ENCODE data around the gene MARCHF5. TPM values are rescaled to one million over a fixed set of nuclear protein-coding genes. Genes with fewer than 3 reads are reported as not detected.
"Not testable (repeated sequence)": the region's sequence is repeated elsewhere in the genome, so short reads cannot be mapped to it uniquely, and the experiment has no call there.

Gene MARCHF5
- total RNA-seq, 1 donor from 2014 or later, result 10.4 TPM

GRCh38 chr10:92381543-92381954, 90.6 kb downstream of the MARCHF5 start:
- H3K36me3 ChIP-seq (ENCODE audit: control insufficient read depth in 3 of 3, insufficient read depth in 3 of 3, low read length in 3 of 3), result no peaks in the 10 kb centered on the region
- H3K27me3 ChIP-seq (ENCODE audit: control insufficient read depth in 3 of 3, insufficient read depth in 3 of 3, low read length in 3 of 3), result no peaks in the 10 kb centered on the region
- no peak overlapping the region for H3K9ac ChIP-seq (ENCODE audit: low read depth in 1 of 3, low read length in 3 of 3)
- H3K27ac ChIP-seq (ENCODE audit: low read depth, low read length), result no peak overlapping the region
- H3K4me1 ChIP-seq (ENCODE audit: control insufficient read depth in 3 of 3, insufficient read depth in 3 of 3, low read length in 3 of 3), result no peaks in the 10 kb centered on the region
- H3K4me3 ChIP-seq (ENCODE audit: low read length in 3 of 3), result no peak overlapping the region
- no peaks in the 10 kb centered on the region for H3K9me3 ChIP-seq (ENCODE audit: control insufficient read depth in 3 of 3, low read length in 3 of 3)

DNA sequence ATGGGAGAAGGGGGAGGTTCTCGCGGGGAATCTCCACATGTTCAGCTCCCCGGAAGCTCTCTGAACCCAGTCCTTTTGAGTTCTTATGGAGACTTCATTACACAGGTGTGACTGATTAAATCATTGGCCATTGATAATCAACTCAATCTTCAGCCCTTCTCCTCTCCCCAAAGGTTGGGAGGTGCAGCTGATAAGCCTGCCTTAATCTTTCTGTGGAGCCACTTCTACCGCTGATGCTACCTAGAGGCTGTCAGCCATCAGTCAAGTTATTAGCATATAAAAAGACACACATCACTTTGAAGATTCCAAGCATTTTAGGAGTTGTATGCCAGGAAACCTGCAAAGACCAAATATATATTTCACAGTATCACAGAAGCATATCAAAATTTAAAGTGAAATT, 91.7 kb downstream of the MARCHF5 start:
- Histone ChIP-seq H3K27me3 (ENCODE audit: control insufficient read depth in 3 of 3, insufficient read depth in 3 of 3, low read length in 3 of 3) (no peaks in the 10 kb centered on the region), H3K4me1 (ENCODE audit: control insufficient read depth in 3 of 3, insufficient read depth in 3 of 3, low read length in 3 of 3) (no peaks in the 10 kb centered on the region), H3K4me3 (ENCODE audit: low read length in 3 of 3) (no peak overlapping the region), H3K36me3 (ENCODE audit: control insufficient read depth in 3 of 3, insufficient read depth in 3 of 3, low read length in 3 of 3) (no peaks in the 10 kb centered on the region), H3K27ac (ENCODE audit: low read depth, low read length) (no peak overlapping the region), H3K9ac (ENCODE audit: low read depth in 1 of 3, low read length in 3 of 3) (no peak overlapping the region), H3K9me3 (ENCODE audit: control insufficient read depth in 3 of 3, low read length in 3 of 3) (no peaks in the 10 kb centered on the region)

GRCh38 chr10:92384741-92385140, 93.8 kb downstream of the MARCHF5 start:
- Histone ChIP-seq H3K36me3 (ENCODE audit: control insufficient read depth in 3 of 3, insufficient read depth in 3 of 3, low read length in 3 of 3) (no peaks in the 10 kb centered on the region), H3K9ac (ENCODE audit: low read depth in 1 of 3, low read length in 3 of 3) (no peak overlapping the region), H3K4me1 (ENCODE audit: control insufficient read depth in 3 of 3, insufficient read depth in 3 of 3, low read length in 3 of 3) (no peaks in the 10 kb centered on the region), H3K27me3 (ENCODE audit: control insufficient read depth in 3 of 3, insufficient read depth in 3 of 3, low read length in 3 of 3) (no peaks in the 10 kb centered on the region), H3K9me3 (ENCODE audit: control insufficient read depth in 3 of 3, low read length in 3 of 3) (no peaks in the 10 kb centered on the region), H3K4me3 (ENCODE audit: low read length in 3 of 3) (no peak overlapping the region), H3K27ac (ENCODE audit: low read depth, low read length) (no peak overlapping the region)

DNA sequence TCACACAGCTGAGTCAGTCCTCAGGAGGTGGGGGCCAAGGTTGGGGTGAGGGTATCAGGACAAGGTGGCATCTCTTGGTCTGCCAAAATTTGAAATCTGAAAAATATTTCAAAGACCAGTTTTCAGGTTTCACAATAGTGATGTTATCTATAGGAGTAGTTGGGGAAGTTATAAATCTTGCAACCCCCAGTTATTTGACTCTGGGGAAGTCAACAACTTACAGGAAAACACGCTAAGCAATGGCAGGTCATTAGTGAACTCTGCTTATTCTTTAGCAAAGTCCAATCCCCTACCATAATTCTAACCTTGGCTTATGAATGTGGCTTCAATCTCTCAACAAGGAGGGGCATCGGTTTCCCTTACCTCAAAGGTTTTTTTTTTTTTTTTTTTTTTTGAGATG, 94.9 kb downstream of the MARCHF5 start:
- Histone ChIP-seq H3K4me1 (ENCODE audit: control insufficient read depth in 3 of 3, insufficient read depth in 3 of 3, low read length in 3 of 3) (no peaks in the 10 kb centered on the region), H3K9me3 (ENCODE audit: control insufficient read depth in 3 of 3, low read length in 3 of 3) (no peaks in the 10 kb centered on the region), H3K27me3 (ENCODE audit: control insufficient read depth in 3 of 3, insufficient read depth in 3 of 3, low read length in 3 of 3) (no peaks in the 10 kb centered on the region), H3K9ac (ENCODE audit: low read depth in 1 of 3, low read length in 3 of 3) (no peak overlapping the region), H3K27ac (ENCODE audit: low read depth, low read length) (no peak overlapping the region), H3K36me3 (ENCODE audit: control insufficient read depth in 3 of 3, insufficient read depth in 3 of 3, low read length in 3 of 3) (no peaks in the 10 kb centered on the region), H3K4me3 (ENCODE audit: low read length in 3 of 3) (no peak overlapping the region)

GRCh38 chr10:92387289-92387940, 96.4 kb downstream of the MARCHF5 start:
- no peak overlapping the region for H3K27ac ChIP-seq (ENCODE audit: low read depth, low read length)
- H3K9me3 ChIP-seq (ENCODE audit: control insufficient read depth in 3 of 3, low read length in 3 of 3), result no peaks in the 10 kb centered on the region
- H3K4me1 ChIP-seq (ENCODE audit: control insufficient read depth in 3 of 3, insufficient read depth in 3 of 3, low read length in 3 of 3), result no peaks in the 10 kb centered on the region
- H3K4me3 ChIP-seq (ENCODE audit: low read length in 3 of 3), result no peak overlapping the region
- H3K36me3 ChIP-seq (ENCODE audit: control insufficient read depth in 3 of 3, insufficient read depth in 3 of 3, low read length in 3 of 3), result no peaks in the 10 kb centered on the region
- H3K27me3 ChIP-seq (ENCODE audit: control insufficient read depth in 3 of 3, insufficient read depth in 3 of 3, low read length in 3 of 3), result no peaks in the 10 kb centered on the region
- H3K9ac ChIP-seq (ENCODE audit: low read depth in 1 of 3, low read length in 3 of 3), result no peak overlapping the region

- not testable (repeated sequence) for H3K9me3 ChIP-seq (ENCODE audit: control insufficient read depth in 3 of 3, low read length in 3 of 3); H3K36me3 ChIP-seq (ENCODE audit: control insufficient read depth in 3 of 3, insufficient read depth in 3 of 3, low read length in 3 of 3); H3K27ac ChIP-seq (ENCODE audit: low read depth, low read length); H3K27me3 ChIP-seq (ENCODE audit: control insufficient read depth in 3 of 3, insufficient read depth in 3 of 3, low read length in 3 of 3); H3K4me1 ChIP-seq (ENCODE audit: control insufficient read depth in 3 of 3, insufficient read depth in 3 of 3, low read length in 3 of 3); H3K9ac ChIP-seq (ENCODE audit: low read depth in 1 of 3, low read length in 3 of 3); H3K4me3 ChIP-seq (ENCODE audit: low read length in 3 of 3)
Observed at GRCh38 chr10:92393173-92393572, 102.2 kb downstream of the MARCHF5 start.

GRCh38 chr10:92395271-92395670, 104.3 kb downstream of the MARCHF5 start:
- Histone ChIP-seq H3K9me3 (ENCODE audit: control insufficient read depth in 3 of 3, low read length in 3 of 3) (no peaks in the 10 kb centered on the region), H3K9ac (ENCODE audit: low read depth in 1 of 3, low read length in 3 of 3) (no peak overlapping the region), H3K4me1 (ENCODE audit: control insufficient read depth in 3 of 3, insufficient read depth in 3 of 3, low read length in 3 of 3) (peaks cover 0 to 3% (median 0%) of the 10 kb centered on the region in 3 donors), H3K27ac (ENCODE audit: low read depth, low read length) (no peak overlapping the region), H3K36me3 (ENCODE audit: control insufficient read depth in 3 of 3, insufficient read depth in 3 of 3, low read length in 3 of 3) (no peaks in the 10 kb centered on the region), H3K4me3 (ENCODE audit: low read length in 3 of 3) (no peak overlapping the region), H3K27me3 (ENCODE audit: control insufficient read depth in 3 of 3, insufficient read depth in 3 of 3, low read length in 3 of 3) (no peaks in the 10 kb centered on the region)

DNA sequence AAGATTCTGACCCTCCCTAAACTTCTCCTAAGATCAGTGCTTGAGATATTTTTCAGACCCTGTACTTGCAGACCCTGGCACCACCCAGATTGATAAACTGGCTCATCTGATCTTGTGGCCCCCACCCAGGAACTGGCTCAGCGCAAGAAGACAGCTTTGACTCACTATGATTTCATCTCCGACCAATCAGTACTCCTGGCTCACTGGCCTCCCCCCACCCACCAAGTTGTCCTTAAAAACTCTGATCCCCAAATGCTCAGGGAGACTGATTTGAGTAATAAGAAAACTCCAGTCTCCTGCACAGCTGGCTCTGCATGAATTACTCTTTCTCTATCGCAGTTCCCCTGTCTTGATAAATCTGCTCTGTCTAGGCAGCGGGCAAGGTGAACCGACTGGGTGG, 111.3 kb downstream of the MARCHF5 start:
- not testable (repeated sequence) for H3K27ac ChIP-seq (ENCODE audit: low read depth, low read length); H3K9me3 ChIP-seq (ENCODE audit: control insufficient read depth in 3 of 3, low read length in 3 of 3); H3K4me3 ChIP-seq (ENCODE audit: low read length in 3 of 3); H3K9ac ChIP-seq (ENCODE audit: low read depth in 1 of 3, low read length in 3 of 3); H3K27me3 ChIP-seq (ENCODE audit: control insufficient read depth in 3 of 3, insufficient read depth in 3 of 3, low read length in 3 of 3); H3K4me1 ChIP-seq (ENCODE audit: control insufficient read depth in 3 of 3, insufficient read depth in 3 of 3, low read length in 3 of 3); H3K36me3 ChIP-seq (ENCODE audit: control insufficient read depth in 3 of 3, insufficient read depth in 3 of 3, low read length in 3 of 3)

Small RNA genes lying within 50 kb of the gene (small RNA-seq; reads per million reads assigned to genes)
- gene RF00019 (not detected), gene RNY3P12 (not detected)

Other genes with a start within 250 kb of the MARCHF5 start
- gene CPEB3, start 89 bp upstream of the MARCHF5 start, total RNA-seq, result 3.1 TPM